ENCODE data around the gene ADNP2. TPM values are rescaled to one million over a fixed set of nuclear protein-coding genes. Genes with fewer than 3 reads are reported as not detected.

ADNP2 gene
- total and polyA plus RNA-seq, 2 donors: 8.0 to 9.7 TPM

GRCh38 chr18:80188643-80189530 lies 79.8 kb downstream of the ADNP2 start:
- no peak for DNase-seq (ENCODE audit: low read depth in 6 of 9, low spot score in 9 of 9)

DNA sequence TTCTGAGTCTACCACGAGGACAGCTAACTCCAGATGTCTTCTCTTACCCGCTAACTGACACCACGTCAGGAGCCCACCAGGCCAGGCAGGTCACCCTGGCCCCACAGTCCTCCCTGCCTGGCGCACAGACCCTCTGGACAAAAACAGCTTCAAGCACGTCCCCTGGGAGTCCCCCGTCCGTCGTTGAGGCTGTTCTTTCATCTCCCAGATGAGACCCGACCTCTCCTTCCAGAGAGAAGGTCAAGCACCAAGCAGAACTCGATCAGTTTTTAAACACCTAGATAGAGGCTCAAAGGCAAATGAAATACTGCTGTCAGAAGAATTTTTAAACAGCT lies 80.4 kb downstream of the ADNP2 start:
- no peaks in the 10 kb centered on the region for H3K9me3 ChIP-seq (ENCODE audit: control insufficient read depth in 2 of 2, insufficient read depth in 1 of 2, low read length in 1 of 2)

More at GRCh38 chr18:80188643-80189530, 79.8 kb downstream of the ADNP2 start:
- H3K4me3 ChIP-seq (ENCODE audit: low read length in 2 of 2): no peak overlapping the region
- no peaks in the 10 kb centered on the region for H3K9me3 ChIP-seq (ENCODE audit: control insufficient read depth in 2 of 2, insufficient read depth in 1 of 2, low read length in 1 of 2)
- WGBS: 96% methylated on average over 20 of the region's 20 CpGs
- H3K36me3 ChIP-seq (ENCODE audit: control insufficient read depth in 2 of 2, insufficient read depth in 2 of 2, low read length in 1 of 2): no peaks in the 10 kb centered on the region
- H3K4me1 ChIP-seq (ENCODE audit: control insufficient read depth in 2 of 2, insufficient read depth in 2 of 2, low read length in 2 of 2): no peaks in the 10 kb centered on the region
- H3K27me3 ChIP-seq (ENCODE audit: control insufficient read depth in 2 of 2, insufficient read depth in 1 of 2, low read length in 1 of 2): no peaks in the 10 kb centered on the region
- no peak overlapping the region for H3K27ac ChIP-seq (ENCODE audit: low read depth in 1 of 2, low read length in 1 of 2)

More for the DNA sequence above, 80.4 kb downstream of the ADNP2 start:
- WGBS: 95% methylated on average over 10 of the region's 10 CpGs
- no peaks in the 10 kb centered on the region for H3K4me1 ChIP-seq (ENCODE audit: control insufficient read depth in 2 of 2, insufficient read depth in 2 of 2, low read length in 2 of 2)
- H3K36me3 ChIP-seq (ENCODE audit: control insufficient read depth in 2 of 2, insufficient read depth in 2 of 2, low read length in 1 of 2): no peaks in the 10 kb centered on the region
- H3K27me3 ChIP-seq (ENCODE audit: control insufficient read depth in 2 of 2, insufficient read depth in 1 of 2, low read length in 1 of 2): no peaks in the 10 kb centered on the region
- no peak overlapping the region for H3K4me3 ChIP-seq (ENCODE audit: low read length in 2 of 2)
- DNase-seq (ENCODE audit: low read depth in 6 of 9, low spot score in 9 of 9): no peak
- no peak overlapping the region for H3K27ac ChIP-seq (ENCODE audit: low read depth in 1 of 2, low read length in 1 of 2)

Other genes starting within 250 kb of the ADNP2 start
- 19.9 TPM for gene SLC66A2, start 157.6 kb upstream of the ADNP2 start, total RNA-seq
- gene SLC66A2, start 157.6 kb upstream of the ADNP2 start, polyA plus RNA-seq: 91.3 TPM
- gene HSBP1L1, start 144.6 kb upstream of the ADNP2 start, total RNA-seq: 6.5 TPM
- gene HSBP1L1, start 144.6 kb upstream of the ADNP2 start, polyA plus RNA-seq: 25.8 TPM
- gene TXNL4A, start 120.7 kb upstream of the ADNP2 start, total RNA-seq: 120 TPM
- gene TXNL4A, start 120.7 kb upstream of the ADNP2 start, polyA plus RNA-seq: 99.0 TPM
- 18.6 TPM for gene RBFA, start 74.8 kb upstream of the ADNP2 start, total RNA-seq
- 16.6 TPM for gene RBFA, start 74.8 kb upstream of the ADNP2 start, polyA plus RNA-seq
- gene PARD6G, start 138.3 kb downstream of the ADNP2 start, total RNA-seq: 4.7 TPM
- 13.6 TPM for gene PARD6G, start 138.3 kb downstream of the ADNP2 start, polyA plus RNA-seq